ENCODE data around the gene TES. TPM values are rescaled to one million over a fixed set of nuclear protein-coding genes. Genes with fewer than 3 reads are reported as not detected.

The TES gene
- total RNA-seq, 1 experiment from 2014 or later, result 120 TPM

- no TSS peak for BruUV-seq (replicated peaks)
- H2AFZ ChIP-seq (ENCODE audit: low read length), result no peak overlapping the region
- no peak overlapping the region for H3K9ac ChIP-seq (ENCODE audit: low read length)
- no peaks in the 10 kb centered on the region for H3K27me3 ChIP-seq (ENCODE audit: low read length)
- no peaks in the 10 kb centered on the region for H3K9me3 ChIP-seq (ENCODE audit: low read length)
- no peaks in the 10 kb centered on the region for H4K20me1 ChIP-seq (ENCODE audit: low read length)
- no peaks in the 10 kb centered on the region for H3F3A ChIP-seq (ENCODE audit: low read length, unreplicated experiment)
- no peaks in the 10 kb centered on the region for H3K9me2 ChIP-seq (replicated peaks; ENCODE audit: low read length)
- H3K79me2 ChIP-seq (ENCODE audit: low read length), result no peaks in the 10 kb centered on the region
- no peak for ATAC-seq
- H3K27ac ChIP-seq (ENCODE audit: low read length), result no peak overlapping the region
- H3K4me2 ChIP-seq (ENCODE audit: low read length), result no peak overlapping the region
- CTCF ChIA-PET, result no interaction called here
- no peak overlapping the region for H3K4me3 ChIP-seq (ENCODE audit: low read length)
- intact Hi-C loops (cut with micrococcal nuclease), result no loop called here
- TF ChIP-seq EZH2 (IDR thresholded peaks at IDR 0.05; ENCODE audit: low read length, unreplicated experiment), result no peak
- TF ChIP-seq EZH2phosphoT487 (IDR thresholded peaks at IDR 0.05; ENCODE audit: borderline replicate concordance, low read length), result no peak
- TF ChIP-seq CTCF (conservative IDR thresholded peaks at IDR 0.05; ENCODE audit: low read depth, low read length), result no peak
- DNase-seq, result no peak
- H3K36me3 ChIP-seq (ENCODE audit: low read depth, low read length), result no peaks in the 10 kb centered on the region
- peaks cover 9% of the 10 kb centered on the region; the same call in 1 of the 2 replicates for H3K4me1 ChIP-seq (ENCODE audit: insufficient read depth, low read length)
- POLR2A ChIA-PET (ENCODE audit: unreplicated experiment), result interaction anchor here (0.6 kb wide), 1 partner anchor 125 kb away, joined by 5 read pairs; no protein-coding TSS in a partner anchor
Observed at GRCh38 chr7:116283595-116284204, 73.4 kb downstream of the TES start.

DNA sequence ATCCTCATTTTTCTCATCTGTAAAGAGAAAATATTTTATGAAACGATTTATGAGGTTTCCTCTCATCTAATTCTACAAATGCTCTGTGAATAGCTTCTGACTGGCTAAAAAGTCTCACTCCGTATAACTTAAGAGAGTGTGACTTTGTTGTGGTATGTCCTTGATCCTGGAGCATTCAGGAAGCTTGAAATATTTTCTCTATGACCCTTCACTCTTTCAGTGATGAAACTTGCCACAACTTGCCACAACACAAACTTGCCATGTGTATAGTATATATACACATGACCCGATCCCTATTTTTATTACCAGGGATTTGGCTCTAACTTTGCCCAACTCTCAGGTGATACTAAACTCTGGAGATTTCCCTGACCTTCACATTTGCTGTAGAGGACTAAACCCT, 74.1 kb downstream of the TES start:
- Histone ChIP-seq H3K79me2 (ENCODE audit: low read length) (no peaks in the 10 kb centered on the region), H2AFZ (ENCODE audit: low read length) (no peak overlapping the region), H3K36me3 (ENCODE audit: low read depth, low read length) (no peaks in the 10 kb centered on the region), H3K27ac (ENCODE audit: low read length) (no peak overlapping the region), H3K9me3 (ENCODE audit: low read length) (no peaks in the 10 kb centered on the region), H4K20me1 (ENCODE audit: low read length) (no peaks in the 10 kb centered on the region), H3K4me1 (ENCODE audit: insufficient read depth, low read length) (peaks cover 11% of the 10 kb centered on the region; the same call in 1 of the 2 replicates), H3K27me3 (ENCODE audit: low read length) (no peaks in the 10 kb centered on the region), H3K4me3 (ENCODE audit: low read length) (no peak overlapping the region), H3F3A (ENCODE audit: low read length, unreplicated experiment) (no peaks in the 10 kb centered on the region), H3K9me2 (replicated peaks; ENCODE audit: low read length) (no peaks in the 10 kb centered on the region), H3K9ac (ENCODE audit: low read length) (no peak overlapping the region), H3K4me2 (ENCODE audit: low read length) (no peak overlapping the region)
- no TSS peak for BruUV-seq (replicated peaks)
- DNase-seq (no peak), ATAC-seq (no peak)
- intact Hi-C loops (cut with micrococcal nuclease), result no loop called here
- ChIA-PET POLR2A (ENCODE audit: unreplicated experiment) (no interaction called here), CTCF (no interaction called here)
- TF ChIP-seq EZH2 (IDR thresholded peaks at IDR 0.05; ENCODE audit: low read length, unreplicated experiment) (no peak), EZH2phosphoT487 (IDR thresholded peaks at IDR 0.05; ENCODE audit: borderline replicate concordance, low read length) (no peak), CTCF (conservative IDR thresholded peaks at IDR 0.05; ENCODE audit: low read depth, low read length) (no peak)

DNA sequence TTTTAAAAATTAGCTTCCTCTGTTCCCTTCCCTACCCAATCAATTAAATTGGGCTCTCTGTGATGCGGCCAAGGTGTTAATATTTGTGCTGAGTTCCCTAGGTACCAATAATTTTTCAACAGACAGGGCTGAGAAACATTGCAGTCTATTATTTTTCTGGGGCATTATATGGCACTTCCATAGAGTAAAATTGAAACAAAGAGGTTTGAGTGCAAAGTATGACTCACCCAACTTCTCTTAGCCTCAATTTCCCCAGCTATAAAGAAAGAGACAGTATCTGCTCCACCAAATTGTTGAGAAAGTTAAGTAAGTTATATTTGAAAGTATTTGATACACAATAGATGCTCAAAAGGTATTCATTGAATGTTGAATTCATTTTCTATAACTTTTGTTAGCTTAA, 74.9 kb downstream of the TES start:
- no peaks in the 10 kb centered on the region for H3K79me2 ChIP-seq (ENCODE audit: low read length)
- no peak overlapping the region for H3K4me2 ChIP-seq (ENCODE audit: low read length)
- intact Hi-C loops (cut with micrococcal nuclease), result no loop called here
- H2AFZ ChIP-seq (ENCODE audit: low read length), result no peak overlapping the region
- no peaks in the 10 kb centered on the region for H3F3A ChIP-seq (ENCODE audit: low read length, unreplicated experiment)
- no peak overlapping the region for H3K9ac ChIP-seq (ENCODE audit: low read length)
- ChIA-PET POLR2A (ENCODE audit: unreplicated experiment) (no interaction called here), CTCF (no interaction called here)
- no peak for ATAC-seq
- H3K9me2 ChIP-seq (replicated peaks; ENCODE audit: low read length), result no peaks in the 10 kb centered on the region
- H3K27me3 ChIP-seq (ENCODE audit: low read length), result no peaks in the 10 kb centered on the region
- no peak overlapping the region for H3K4me3 ChIP-seq (ENCODE audit: low read length)
- TF ChIP-seq EZH2 (IDR thresholded peaks at IDR 0.05; ENCODE audit: low read length, unreplicated experiment), result no peak
- no peak for TF ChIP-seq CTCF (conservative IDR thresholded peaks at IDR 0.05; ENCODE audit: low read depth, low read length)
- TF ChIP-seq EZH2phosphoT487 (IDR thresholded peaks at IDR 0.05; ENCODE audit: borderline replicate concordance, low read length), result no peak
- H3K9me3 ChIP-seq (ENCODE audit: low read length), result no peaks in the 10 kb centered on the region
- H4K20me1 ChIP-seq (ENCODE audit: low read length), result no peaks in the 10 kb centered on the region
- no peak overlapping the region for H3K27ac ChIP-seq (ENCODE audit: low read length)
- DNase-seq, result no peak
- peaks cover 11% of the 10 kb centered on the region; the same call in 1 of the 2 replicates for H3K4me1 ChIP-seq (ENCODE audit: insufficient read depth, low read length)
- BruUV-seq (replicated peaks), result no TSS peak
- H3K36me3 ChIP-seq (ENCODE audit: low read depth, low read length), result no peaks in the 10 kb centered on the region
